ENCODE measurements around the gene INO80E.

Gene INO80E

DNA sequence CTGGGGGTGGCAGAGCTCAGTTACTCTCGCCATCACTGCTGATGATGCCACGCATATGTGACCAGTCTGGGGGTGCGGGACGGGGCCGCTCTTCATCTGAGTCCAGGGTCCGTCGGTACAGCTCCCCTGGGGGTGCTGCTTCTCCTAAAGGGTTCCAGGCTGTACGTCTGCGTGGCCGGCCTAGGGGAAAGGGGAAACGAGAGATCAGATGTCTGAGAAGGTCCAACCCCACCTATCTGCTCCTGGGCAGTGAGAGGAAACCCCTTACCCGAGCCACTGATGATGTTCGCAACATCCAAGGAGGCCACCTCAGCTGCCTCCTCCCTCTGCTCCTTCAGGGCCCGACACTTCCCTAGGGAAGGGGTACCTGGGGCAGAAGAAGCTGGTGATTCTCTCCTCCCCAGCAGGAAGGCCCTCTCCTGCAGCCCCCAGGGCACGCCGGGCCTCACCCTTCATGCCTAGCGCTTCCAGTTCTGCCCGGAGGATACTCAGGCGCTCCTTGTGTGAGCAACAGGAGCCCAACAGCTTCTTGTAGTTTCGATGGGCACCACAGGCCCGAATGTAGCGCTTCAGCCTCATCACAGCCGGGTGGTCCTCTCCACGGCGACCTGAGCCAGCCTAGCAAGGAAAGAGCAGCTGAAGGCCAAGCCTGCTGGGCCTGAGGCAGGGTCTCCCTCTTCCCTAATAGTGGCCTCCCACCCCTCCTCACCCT is 2.7 kb upstream of the INO80E start:
- no peak for DNase-seq (ENCODE audit: low spot score)

GRCh38 chr16:29993903-29994599 is 2.0 kb upstream of the INO80E start:
- DNase-seq (ENCODE audit: low spot score): no peak

DNA sequence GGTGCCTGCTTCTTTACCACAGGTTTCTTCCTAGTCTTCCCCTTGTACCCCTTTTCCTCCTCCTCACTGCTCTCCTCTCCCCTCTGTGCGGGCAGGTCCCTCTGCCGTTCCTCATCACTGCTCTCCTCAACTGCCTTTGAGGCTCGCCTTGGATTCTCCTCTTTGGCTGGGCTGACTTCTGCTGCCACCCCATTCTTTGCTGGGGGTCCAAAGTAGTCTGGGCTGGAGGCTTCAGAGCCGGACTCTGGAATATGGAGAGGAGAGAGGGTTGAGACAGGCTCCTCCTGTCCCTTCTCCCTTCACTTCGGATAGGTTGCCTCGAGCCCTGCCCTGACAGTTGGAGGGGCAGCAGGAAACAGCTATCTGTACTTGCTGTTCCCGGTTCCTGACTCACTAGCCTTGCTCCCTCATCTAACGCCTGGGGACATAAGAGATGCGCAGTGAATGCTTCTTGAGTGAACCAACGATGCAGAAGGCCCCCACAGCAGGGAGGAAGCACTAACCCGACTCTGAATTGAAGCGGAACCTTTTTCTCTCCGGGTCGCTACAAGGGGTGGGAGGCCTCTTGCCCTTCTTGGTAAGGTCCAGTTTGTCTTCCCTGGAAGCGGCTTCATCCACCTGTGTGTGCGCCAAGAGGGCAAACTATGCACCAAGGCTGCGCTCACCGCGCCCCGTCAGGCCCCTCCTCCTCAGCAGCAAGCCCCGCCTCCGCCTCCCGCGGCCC is 1.3 kb upstream of the INO80E start:
- DNase-seq (ENCODE audit: low spot score): no peak

GRCh38 chr16:29995324-29995910 is 624 bp upstream of the INO80E start, which contains the start of gene HIRIP3:
Gene HIRIP3, minus strand, starts transcription at chr16:29995617. Its CDS starts 12 bp downstream, at chr16:29995605.
- DNase-seq (ENCODE audit: low spot score): peak; percentile 88

DNA sequence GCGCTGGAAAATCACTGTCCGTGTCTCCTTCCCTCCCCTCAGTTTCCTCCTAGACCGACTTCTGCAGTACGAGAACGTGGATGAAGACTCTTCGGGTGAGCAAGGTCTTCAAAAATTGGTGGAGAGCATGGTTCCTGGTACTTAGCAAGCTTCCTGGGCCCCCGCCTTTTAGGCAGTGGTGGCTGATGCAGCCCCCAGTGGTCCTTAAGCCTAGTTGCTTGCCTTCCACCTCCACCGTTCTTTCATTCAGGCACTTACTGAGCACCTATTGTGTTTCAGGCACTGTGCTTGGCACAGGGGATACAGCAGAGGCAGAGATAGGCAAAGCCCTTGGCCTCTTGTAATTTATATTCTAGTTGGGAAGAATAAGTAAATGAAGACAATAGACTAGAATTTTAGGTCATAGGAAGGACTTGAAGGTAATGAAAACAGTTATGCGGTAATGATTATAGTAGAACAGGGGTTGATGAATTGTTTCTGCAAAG is 767 bp downstream of the INO80E start:
- DNase-seq (ENCODE audit: low spot score): no peak

DNA sequence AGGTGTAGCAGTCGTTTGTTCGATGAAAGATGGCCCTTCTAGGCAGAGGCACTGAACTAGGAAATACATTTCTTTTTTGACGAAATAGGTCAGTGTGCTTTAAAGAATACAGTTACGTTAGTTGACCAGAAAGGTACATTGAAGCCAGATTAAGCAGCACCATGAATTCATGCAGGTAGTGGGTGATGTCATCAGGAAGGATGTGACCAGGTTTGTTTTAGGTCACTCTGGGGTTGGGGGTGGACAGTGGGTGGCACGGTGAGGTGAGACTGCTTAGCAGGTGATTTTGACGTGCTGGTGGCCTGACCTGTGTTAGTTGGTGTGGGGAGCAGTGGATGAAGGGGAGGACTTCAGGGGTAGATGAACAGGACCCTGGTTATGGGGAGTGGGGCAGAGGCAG is 3.6 kb downstream of the INO80E start:
- no peak for DNase-seq (ENCODE audit: low spot score)

- DNase-seq (ENCODE audit: low spot score): no peak
Measured at GRCh38 chr16:30000735-30001631, 4.9 kb downstream of the INO80E start.

GRCh38 chr16:30002614-30003346 is 6.7 kb downstream of the INO80E start:
- no peak for DNase-seq (ENCODE audit: low spot score)

DNA sequence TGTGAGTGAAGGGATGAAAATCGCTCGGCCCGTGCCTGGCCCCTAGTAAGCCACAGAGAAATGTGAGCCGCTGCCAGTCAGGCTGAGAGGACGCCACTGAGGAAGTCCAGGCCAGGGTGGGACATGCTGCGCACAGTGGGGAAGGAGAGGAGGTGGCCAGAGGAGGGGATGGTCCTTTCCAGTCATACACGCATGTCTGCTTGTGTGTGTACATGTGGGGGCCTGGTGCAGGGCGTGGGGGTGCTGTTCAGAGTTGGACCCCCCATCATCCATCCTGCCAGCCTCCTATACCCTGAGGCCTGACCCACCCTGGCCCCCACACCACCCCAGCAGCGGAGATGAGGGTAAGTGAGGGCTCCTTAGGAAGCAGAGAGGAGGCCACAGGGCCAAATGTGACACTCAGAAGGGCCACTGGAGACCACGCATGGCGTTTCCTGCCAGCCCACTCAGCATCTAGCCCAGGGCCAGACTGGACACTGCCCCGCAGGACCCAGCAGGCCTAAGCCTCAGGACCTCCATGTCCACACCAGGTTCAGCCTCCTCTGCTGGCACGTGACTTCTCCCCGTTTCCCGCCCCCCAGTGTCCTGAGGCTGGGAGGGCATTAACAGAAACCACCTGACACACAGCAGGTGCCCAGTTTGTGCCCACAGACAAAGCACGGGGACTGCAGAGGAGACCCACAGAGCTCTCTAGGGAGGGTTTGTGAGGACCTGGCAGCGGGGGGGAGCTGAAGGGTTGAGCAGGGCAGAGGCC is 7.8 kb downstream of the INO80E start:
- no peak for DNase-seq (ENCODE audit: low spot score)

DNA sequence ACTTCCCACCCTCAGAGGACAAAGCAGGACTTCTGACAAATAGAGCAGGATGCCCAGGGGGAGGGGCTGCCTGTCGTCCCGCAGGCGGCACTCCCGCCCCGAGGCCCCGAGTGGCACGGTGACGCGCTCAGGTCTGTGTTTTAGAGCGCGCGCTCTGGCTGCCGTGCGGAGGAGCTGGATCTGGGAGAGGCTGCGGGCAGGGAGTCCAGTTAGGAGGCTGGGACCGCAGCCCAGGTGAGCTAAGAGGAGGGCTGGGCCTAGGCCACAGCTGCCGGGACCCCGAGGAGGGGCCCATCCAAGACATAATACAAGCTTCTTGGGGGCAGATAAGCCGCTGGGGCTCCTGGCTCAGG is 8.4 kb downstream of the INO80E start:
- no peak for DNase-seq (ENCODE audit: low spot score)

GRCh38 chr16:30004811-30005242 is 8.8 kb downstream of the INO80E start:
- no peak for DNase-seq (ENCODE audit: low spot score)

DNA sequence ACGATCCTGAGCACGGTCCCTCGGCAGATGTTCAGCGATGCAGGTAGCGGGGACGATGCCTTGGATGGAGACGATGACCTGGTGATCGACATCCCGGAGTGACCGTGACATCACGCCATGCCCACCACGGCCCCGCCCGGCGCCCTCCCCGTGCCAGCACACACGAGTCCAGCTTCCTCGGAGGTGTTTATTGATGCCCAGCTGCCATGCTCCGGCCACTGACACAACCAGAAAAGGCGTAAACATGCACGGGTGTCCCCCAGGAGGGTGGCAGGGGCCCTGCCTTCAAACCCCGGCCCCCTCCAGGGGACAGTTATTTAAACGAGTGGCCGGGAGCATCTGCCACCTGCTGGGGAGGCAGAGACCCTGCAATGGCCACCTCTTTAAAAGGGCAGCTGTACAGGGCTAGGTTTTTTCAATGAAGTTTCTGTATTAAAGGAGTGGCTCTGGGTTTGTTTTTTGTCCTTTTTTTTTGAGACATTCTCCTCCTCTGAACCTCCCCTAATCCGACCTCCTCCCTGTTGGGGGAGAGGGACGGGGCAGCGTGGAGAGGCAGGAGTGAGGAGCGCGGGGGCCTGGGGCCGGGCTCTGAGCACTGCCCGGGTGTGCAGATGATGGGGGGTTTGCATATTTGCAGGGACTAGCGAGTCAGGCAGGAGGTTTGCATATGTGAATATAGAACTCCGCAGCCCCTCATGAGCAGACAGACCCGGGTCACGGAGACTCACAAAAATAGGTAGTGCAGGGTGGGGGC is 9.5 kb downstream of the INO80E start:
- no peak for DNase-seq (ENCODE audit: low spot score)

DNA sequence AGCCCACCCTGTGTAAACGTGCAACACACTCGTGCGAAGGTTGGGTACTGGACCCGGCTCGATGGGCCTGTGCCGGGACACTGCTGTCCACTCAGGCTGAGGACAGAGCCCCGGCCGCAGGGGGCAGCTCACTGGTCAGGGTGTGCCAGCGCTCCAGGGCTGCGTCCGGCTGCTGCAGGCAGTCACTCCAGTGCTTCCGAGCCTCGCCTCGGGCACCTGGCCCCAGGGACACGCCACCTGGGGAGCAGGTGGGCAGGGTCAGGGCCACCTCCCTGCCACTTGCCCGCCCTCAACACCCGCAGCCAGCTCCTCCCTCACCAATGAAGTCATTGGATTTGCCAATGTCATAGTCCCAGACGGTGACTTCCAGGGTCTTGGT is 10.0 kb downstream of the INO80E start:
- DNase-seq (ENCODE audit: low spot score): no peak

DNA sequence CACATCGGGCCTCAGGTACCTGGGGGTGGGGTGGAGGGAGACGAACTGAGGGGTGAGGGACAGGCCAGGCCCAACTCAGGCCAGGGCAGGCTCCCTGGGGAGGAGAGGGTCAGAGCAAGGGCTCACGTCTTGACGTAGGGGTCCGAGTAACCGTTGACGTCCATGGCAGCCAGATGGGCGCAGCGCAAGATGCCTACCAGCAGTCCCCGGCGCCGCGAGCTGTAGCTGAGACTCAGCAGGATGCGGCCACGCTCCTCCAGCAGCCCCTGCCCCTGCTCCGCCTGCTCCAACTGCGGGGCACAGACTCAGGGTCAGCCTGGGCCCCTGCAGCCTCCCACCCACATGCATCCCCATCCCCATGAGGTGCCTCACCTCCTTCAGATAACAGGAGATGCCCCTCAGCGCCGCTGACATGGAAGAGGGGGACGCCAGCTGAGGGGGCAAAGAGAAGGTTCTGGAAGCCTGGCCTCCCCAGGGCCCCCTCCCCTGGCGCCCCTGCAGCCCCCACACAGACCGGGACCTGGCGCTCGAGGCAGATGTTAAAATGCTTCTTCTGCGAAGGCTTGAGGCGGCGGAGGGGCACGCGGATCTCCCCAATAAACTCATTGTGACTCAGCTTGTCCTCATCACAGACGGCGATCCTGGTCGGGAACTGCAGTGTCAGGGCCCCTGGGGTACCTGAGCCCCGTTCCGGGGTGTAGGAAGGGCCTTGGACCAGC is 10.8 kb downstream of the INO80E start:
- no peak for DNase-seq (ENCODE audit: low spot score)

GRCh38 chr16:30007378-30007895 is 11.4 kb downstream of the INO80E start:
- no peak for DNase-seq (ENCODE audit: low spot score)

- no peak for DNase-seq (ENCODE audit: low spot score)
Measured at GRCh38 chr16:30009085-30009862, 13.2 kb downstream of the INO80E start.

DNA sequence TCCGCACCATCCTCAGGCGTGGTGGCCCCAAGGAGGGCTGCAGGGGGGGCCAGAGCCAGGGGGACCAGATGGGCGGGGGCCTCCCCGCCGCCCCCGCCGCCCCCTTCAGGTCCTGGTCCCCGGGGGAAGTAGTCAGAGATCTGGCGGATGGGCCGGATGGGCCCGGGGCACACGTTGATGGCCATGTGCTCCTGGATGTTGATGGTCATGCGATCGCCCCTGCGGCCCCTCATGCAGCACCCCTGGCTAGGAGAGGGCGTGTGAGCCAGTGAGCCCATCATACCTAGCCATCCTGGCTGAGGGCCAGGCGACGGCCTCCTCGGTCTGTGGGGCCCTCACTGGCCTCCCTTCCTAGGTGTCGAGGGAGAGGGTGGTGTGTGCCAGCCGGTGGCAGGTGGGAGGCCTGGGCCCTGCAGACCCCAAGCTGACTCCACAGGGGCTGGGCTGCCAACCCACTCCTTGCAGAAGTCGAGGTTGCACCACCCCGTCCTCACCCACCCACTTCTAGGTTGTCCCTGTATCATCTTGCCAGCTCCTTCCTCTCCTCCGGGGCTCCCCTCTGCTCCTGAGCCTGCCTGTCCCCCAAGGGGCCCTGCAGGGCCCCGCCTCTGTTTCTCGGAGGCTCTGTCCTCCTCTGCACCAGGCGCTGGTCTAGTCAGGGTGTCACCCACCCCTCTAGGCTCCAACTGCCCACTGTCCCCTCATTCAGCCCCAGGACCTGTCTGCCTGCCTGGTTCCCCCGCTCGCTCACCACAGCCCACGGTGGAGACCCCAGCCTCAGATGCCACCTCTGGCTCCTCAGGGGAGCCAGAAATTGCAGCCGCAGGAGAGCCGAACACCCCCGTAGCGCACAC is 14.2 kb downstream of the INO80E start:
- no peak for DNase-seq (ENCODE audit: low spot score)
